HCT116 (cell line): Measurements from ENCODE around the gene CLDN1. TPM values are rescaled to one million over a fixed set of nuclear protein-coding genes. Genes with fewer than 3 reads are reported as not detected.

ENCODE experiments used
- ATAC-seq: fragments of 200-7000 bp; cut with Tn5 transposase; 2 replicates; pipeline ENCODE4 v1.9.1; 2020; ENCODE audit warnings: mild to moderate bottlenecking, moderate library complexity
- BruUV-seq: library from RNA; stranded (reverse); fragments of 400-500 nt; replicated peaks from 2 replicates; lab custom pipeline; 2021; lab: Mats Ljungman, UMichigan
- CTCF ChIA-PET: fragments of 300-600 bp; sonication (Branson Sonifier 250); formaldehyde crosslinking; loops from one replicate; lab custom pipeline; 2021; ENCODE audit warnings: antibody characterized with exemption; lab: Charles Lee
- POLR2A ChIA-PET: fragments of 300-600, 350-600 bp; sonication (Branson Sonifier 250); formaldehyde crosslinking; loops from one replicate; lab custom pipeline; 2021; ENCODE audit warnings: antibody characterized with exemption; lab: Charles Lee
- RAD21 ChIA-PET, 2 experiments: fragments of 300-600 bp; sonication (Branson Sonifier 250); formaldehyde crosslinking; loops; one replicate each; lab custom pipeline; 2023; ENCODE audit warnings: low total read pairs in 2 of 2; ENCODE audit not compliant: uncharacterized antibody in 2 of 2, unreplicated experiment in 2 of 2, low non-redundant PET in 1 of 2; lab: Charles Lee
- DNase-seq: peaks from one replicate; pipeline ENCODE4 v3.0.0-alpha.2; 2010; ENCODE audit warnings: low read depth, low spot score
- H2AFZ ChIP-seq: fragments of 200-600 bp; shearing (Covaris generic), sonication (generic); 2 replicates; pipeline ENCODE4 v1.6.1; 2017; ENCODE audit warnings: low read depth, mixed run types, mixed read lengths, antibody characterized with exemption, low read length; ENCODE audit not compliant: poor library complexity, severe bottlenecking
- H3K27ac ChIP-seq: 2 replicates; pipeline ENCODE4 v1.5.1; 2012; ENCODE audit warnings: low read depth, low read length
- H3K27me3 ChIP-seq: fragments of 200-600 bp; sonication (generic); 2 replicates; pipeline ENCODE4 v1.6.1; 2016; ENCODE audit warnings: mixed run types, low read length, mixed read lengths; ENCODE audit not compliant: insufficient read depth
- H3K36me3 ChIP-seq, 2 experiments: fragments of 200-500 bp in 1 of 2; fragments of 200-600 bp in 1 of 2; sonication (Bioruptor generic) in 1 of 2; sonication (generic) in 1 of 2; 2 replicates each; pipeline versions ENCODE4 v1.5.1 to v1.6.1; 2014 to 2016; ENCODE audit warnings: low read length in 2 of 2, inconsistent platforms in 1 of 2, mixed read lengths in 1 of 2, mixed run types in 1 of 2; ENCODE audit not compliant: insufficient read depth in 2 of 2, control insufficient read depth in 1 of 2
- H3K4me1 ChIP-seq, 2 experiments: fragments of 200-600 bp in 1 of 2; sonication (generic) in 1 of 2; 2 replicates each; pipeline versions ENCODE4 v1.5.1 to v1.6.1; 2012 to 2017; ENCODE audit warnings: low read length in 2 of 2, inconsistent platforms in 1 of 2, mild to moderate bottlenecking in 1 of 2, mixed read lengths in 1 of 2, mixed run types in 1 of 2, moderate library complexity in 1 of 2; ENCODE audit not compliant: insufficient read depth in 2 of 2, control insufficient read depth in 1 of 2
- H3K4me2 ChIP-seq: fragments of 200-600 bp; sonication (generic); 2 replicates; pipeline ENCODE4 v1.6.1; 2017; ENCODE audit warnings: mixed run types, low read length, mixed read lengths
- H3K4me3 ChIP-seq, 2 experiments: fragments of 200-600 bp in 1 of 2; sonication (generic) in 1 of 2; replicated peaks in 1 of 2; 2 replicates each; pipeline ENCODE4 v1.5.1; 2011 to 2016; ENCODE audit warnings: low read length in 2 of 2, control low read depth in 1 of 2, low read depth in 1 of 2, mild to moderate bottlenecking in 1 of 2, mixed read lengths in 1 of 2, mixed run types in 1 of 2
- H3K79me2 ChIP-seq: fragments of 200-600 bp; sonication (generic); 2 replicates; pipeline ENCODE4 v1.6.1; 2017; ENCODE audit warnings: mild to moderate bottlenecking, mixed run types, low read length, moderate library complexity, mixed read lengths; ENCODE audit not compliant: insufficient read depth
- H3K9ac ChIP-seq: fragments of 200-600 bp; sonication (generic); 2 replicates; pipeline ENCODE4 v1.6.1; 2016; ENCODE audit warnings: low read length, mixed read lengths
- H3K9me2 ChIP-seq: fragments of 200-600 bp; sonication (generic), shearing (Covaris generic); 2 replicates; pipeline ENCODE4 v1.6.1; 2017; ENCODE audit warnings: mixed run types, mild to moderate bottlenecking, moderate library complexity; ENCODE audit not compliant: insufficient read depth
- H3K9me3 ChIP-seq, 2 experiments: fragments of 200-500 bp in 1 of 2; fragments of 200-600 bp in 1 of 2; sonication (Bioruptor generic) in 1 of 2; sonication (generic) in 1 of 2; 2 replicates each; pipeline ENCODE4 v1.6.1; 2014 to 2017; ENCODE audit warnings: low read length in 2 of 2, mixed read lengths in 2 of 2, inconsistent platforms in 1 of 2, low read depth in 1 of 2, mild to moderate bottlenecking in 1 of 2, mixed run types in 1 of 2, moderate library complexity in 1 of 2; ENCODE audit not compliant: control insufficient read depth in 1 of 2, insufficient read depth in 1 of 2
- H4K20me1 ChIP-seq: fragments of 200-600 bp; sonication (generic), shearing (Covaris generic); 2 replicates; pipeline ENCODE4 v1.6.1; 2017; ENCODE audit warnings: mixed run types, mild to moderate bottlenecking, moderate library complexity; ENCODE audit not compliant: insufficient read depth
- CEBPB ChIP-seq: IDR thresholded peaks from 2 replicates; pipeline ENCODE4 v1.6.1; 2012; ENCODE audit warnings: low read depth
- EZH2phosphoT487 ChIP-seq: fragments of 200-600 bp; IDR thresholded peaks from 2 replicates; pipeline ENCODE4 v1.6.1; 2018; ENCODE audit warnings: antibody characterized with exemption, borderline replicate concordance
- JUND ChIP-seq: IDR thresholded peaks from 2 replicates; pipeline ENCODE4 v1.6.1; 2012
- POLR2AphosphoS5 ChIP-seq: IDR thresholded peaks from 2 replicates; pipeline ENCODE4 v1.6.1; 2011; ENCODE audit warnings: mild to moderate bottlenecking, low read depth, low read length, moderate library complexity
- RAD21 ChIP-seq: IDR thresholded peaks from 2 replicates; pipeline ENCODE4 v1.6.1; 2012; ENCODE audit warnings: low read depth, mild to moderate bottlenecking
- SP1 ChIP-seq: IDR thresholded peaks from 2 replicates; pipeline ENCODE4 v1.6.1; 2012; ENCODE audit warnings: low read depth
- TCF7L2 ChIP-seq: IDR thresholded peaks from 2 replicates; pipeline ENCODE4 v1.7.0; 2011; ENCODE audit warnings: borderline replicate concordance, inconsistent platforms; ENCODE audit not compliant: insufficient read depth, insufficient read length; ENCODE audit errors: extremely low read depth
- YY1 ChIP-seq: IDR thresholded peaks from 2 replicates; pipeline ENCODE4 v1.6.1; 2011; ENCODE audit warnings: low read length, low read depth, moderate library complexity, mild to moderate bottlenecking; ENCODE audit not compliant: insufficient replicate concordance; ENCODE audit errors: extremely low read depth
- ZNF274 ChIP-seq: fragments of 200-500 bp; sonication (Bioruptor generic); IDR thresholded peaks from 2 replicates; pipeline ENCODE4 v1.6.1; 2014; ENCODE audit warnings: mild to moderate bottlenecking, low read depth, low read length, inconsistent platforms
- intact Hi-C: fragments of 100-400 bp; cut with micrococcal nuclease; formaldehyde crosslinking; loops from 2 replicates; pipeline ENCODE4 v1.10.0; 2022
- total RNA-seq: library from RNA; stranded (reverse); gene quantifications from one replicate; pipeline ENCODE4 v1.2.1, GENCODE V29; 2021; ENCODE audit not compliant: unreplicated experiment
- TF ChIP-seq, protein P1 (sequence below): IDR thresholded peaks from 2 replicates; pipeline ENCODE4 v1.6.1; 2011; ENCODE audit warnings: mild to moderate bottlenecking, low read length, moderate library complexity; ENCODE audit not compliant: insufficient replicate concordance; ENCODE audit errors: extremely low read depth
- TF ChIP-seq, protein P2 (sequence below): IDR thresholded peaks from 2 replicates; pipeline ENCODE4 v1.6.1; 2012; ENCODE audit warnings: low read depth
- TF ChIP-seq, protein P3 (sequence below), 3 experiments: fragments of 200-600 bp in 1 of 3; sonication (generic) in 1 of 3; IDR thresholded peaks in 2 of 3; conservative IDR thresholded peaks in 1 of 3; 2 replicates each; pipeline ENCODE4 v1.5.1; 2012 to 2017; ENCODE audit warnings: low read depth in 2 of 3, low read length in 2 of 3, antibody characterized with exemption in 1 of 3, borderline replicate concordance in 1 of 3, control low read depth in 1 of 3, mild to moderate bottlenecking in 1 of 3, mixed read lengths in 1 of 3, mixed run types in 1 of 3, moderate library complexity in 1 of 3; ENCODE audit not compliant: insufficient read depth in 1 of 3
- TF ChIP-seq, protein P4 (sequence below): IDR thresholded peaks from 2 replicates; pipeline ENCODE4 v1.6.1; 2012

CLDN1 gene
- total RNA-seq, 1 experiment from 2014 or later: 0.20 TPM

DNA sequence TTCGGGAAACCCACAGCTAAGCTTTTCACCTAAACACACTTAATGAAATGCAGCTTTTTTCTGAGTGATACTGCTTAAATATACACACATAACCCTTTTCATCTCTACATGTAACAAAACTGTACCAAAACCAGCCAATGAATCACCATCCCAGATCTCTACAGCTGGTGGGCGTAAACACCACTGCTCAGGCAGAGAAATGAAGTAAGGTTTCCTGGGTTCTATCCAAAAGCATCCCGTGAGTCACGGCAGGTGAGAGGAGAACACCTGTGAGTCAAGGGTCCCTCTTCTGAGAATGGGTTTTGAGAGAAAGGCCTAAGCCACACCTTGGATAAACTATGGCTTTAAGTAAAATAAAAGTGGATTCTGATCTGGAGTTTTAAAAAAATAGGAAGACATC is 2.6 kb downstream of the CLDN1 start:
- Histone ChIP-seq H3K4me2 (no peak overlapping the region), H3K9me3 (no peaks in the 10 kb centered on the region), H3K27ac (no peak overlapping the region), H3K36me3 (no peaks in the 10 kb centered on the region), H3K4me3 (no peak overlapping the region), H3K4me1 (peaks cover 0 to 10% of the 10 kb centered on the region in 2 experiments; a peak in 1 of 4 replicates), H3K9ac (no peak overlapping the region), H3K9me2 (no peaks in the 10 kb centered on the region), H3K27me3 (no peaks in the 10 kb centered on the region; the same call in 1 of the 2 replicates), H4K20me1 (no peaks in the 10 kb centered on the region), H3K79me2 (no peaks in the 10 kb centered on the region), H2AFZ (no peak overlapping the region)
- intact Hi-C loops: no loop called here
- DNase-seq (no peak), ATAC-seq (no peak)
- ChIA-PET POLR2A (no interaction called here), CTCF (no interaction called here), RAD21 (no interaction called here)
- no peak for TF ChIP-seq TCF7L2
- TF ChIP-seq YY1: no peak
- TF ChIP-seq POLR2AphosphoS5: no peak
- no peak for TF ChIP-seq CEBPB
- no peak for TF ChIP-seq ZNF274
- no peak for TF ChIP-seq JUND
- TF ChIP-seq, protein P1, sequence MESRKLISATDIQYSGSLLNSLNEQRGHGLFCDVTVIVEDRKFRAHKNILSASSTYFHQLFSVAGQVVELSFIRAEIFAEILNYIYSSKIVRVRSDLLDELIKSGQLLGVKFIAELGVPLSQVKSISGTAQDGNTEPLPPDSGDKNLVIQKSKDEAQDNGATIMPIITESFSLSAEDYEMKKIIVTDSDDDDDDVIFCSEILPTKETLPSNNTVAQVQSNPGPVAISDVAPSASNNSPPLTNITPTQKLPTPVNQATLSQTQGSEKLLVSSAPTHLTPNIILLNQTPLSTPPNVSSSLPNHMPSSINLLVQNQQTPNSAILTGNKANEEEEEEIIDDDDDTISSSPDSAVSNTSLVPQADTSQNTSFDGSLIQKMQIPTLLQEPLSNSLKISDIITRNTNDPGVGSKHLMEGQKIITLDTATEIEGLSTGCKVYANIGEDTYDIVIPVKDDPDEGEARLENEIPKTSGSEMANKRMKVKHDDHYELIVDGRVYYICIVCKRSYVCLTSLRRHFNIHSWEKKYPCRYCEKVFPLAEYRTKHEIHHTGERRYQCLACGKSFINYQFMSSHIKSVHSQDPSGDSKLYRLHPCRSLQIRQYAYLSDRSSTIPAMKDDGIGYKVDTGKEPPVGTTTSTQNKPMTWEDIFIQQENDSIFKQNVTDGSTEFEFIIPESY: no peak
- TF ChIP-seq, protein P2, sequence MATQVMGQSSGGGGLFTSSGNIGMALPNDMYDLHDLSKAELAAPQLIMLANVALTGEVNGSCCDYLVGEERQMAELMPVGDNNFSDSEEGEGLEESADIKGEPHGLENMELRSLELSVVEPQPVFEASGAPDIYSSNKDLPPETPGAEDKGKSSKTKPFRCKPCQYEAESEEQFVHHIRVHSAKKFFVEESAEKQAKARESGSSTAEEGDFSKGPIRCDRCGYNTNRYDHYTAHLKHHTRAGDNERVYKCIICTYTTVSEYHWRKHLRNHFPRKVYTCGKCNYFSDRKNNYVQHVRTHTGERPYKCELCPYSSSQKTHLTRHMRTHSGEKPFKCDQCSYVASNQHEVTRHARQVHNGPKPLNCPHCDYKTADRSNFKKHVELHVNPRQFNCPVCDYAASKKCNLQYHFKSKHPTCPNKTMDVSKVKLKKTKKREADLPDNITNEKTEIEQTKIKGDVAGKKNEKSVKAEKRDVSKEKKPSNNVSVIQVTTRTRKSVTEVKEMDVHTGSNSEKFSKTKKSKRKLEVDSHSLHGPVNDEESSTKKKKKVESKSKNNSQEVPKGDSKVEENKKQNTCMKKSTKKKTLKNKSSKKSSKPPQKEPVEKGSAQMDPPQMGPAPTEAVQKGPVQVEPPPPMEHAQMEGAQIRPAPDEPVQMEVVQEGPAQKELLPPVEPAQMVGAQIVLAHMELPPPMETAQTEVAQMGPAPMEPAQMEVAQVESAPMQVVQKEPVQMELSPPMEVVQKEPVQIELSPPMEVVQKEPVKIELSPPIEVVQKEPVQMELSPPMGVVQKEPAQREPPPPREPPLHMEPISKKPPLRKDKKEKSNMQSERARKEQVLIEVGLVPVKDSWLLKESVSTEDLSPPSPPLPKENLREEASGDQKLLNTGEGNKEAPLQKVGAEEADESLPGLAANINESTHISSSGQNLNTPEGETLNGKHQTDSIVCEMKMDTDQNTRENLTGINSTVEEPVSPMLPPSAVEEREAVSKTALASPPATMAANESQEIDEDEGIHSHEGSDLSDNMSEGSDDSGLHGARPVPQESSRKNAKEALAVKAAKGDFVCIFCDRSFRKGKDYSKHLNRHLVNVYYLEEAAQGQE: no peak
- TF ChIP-seq SP1: no peak
- TF ChIP-seq RAD21: no peak
- TF ChIP-seq, protein P3, sequence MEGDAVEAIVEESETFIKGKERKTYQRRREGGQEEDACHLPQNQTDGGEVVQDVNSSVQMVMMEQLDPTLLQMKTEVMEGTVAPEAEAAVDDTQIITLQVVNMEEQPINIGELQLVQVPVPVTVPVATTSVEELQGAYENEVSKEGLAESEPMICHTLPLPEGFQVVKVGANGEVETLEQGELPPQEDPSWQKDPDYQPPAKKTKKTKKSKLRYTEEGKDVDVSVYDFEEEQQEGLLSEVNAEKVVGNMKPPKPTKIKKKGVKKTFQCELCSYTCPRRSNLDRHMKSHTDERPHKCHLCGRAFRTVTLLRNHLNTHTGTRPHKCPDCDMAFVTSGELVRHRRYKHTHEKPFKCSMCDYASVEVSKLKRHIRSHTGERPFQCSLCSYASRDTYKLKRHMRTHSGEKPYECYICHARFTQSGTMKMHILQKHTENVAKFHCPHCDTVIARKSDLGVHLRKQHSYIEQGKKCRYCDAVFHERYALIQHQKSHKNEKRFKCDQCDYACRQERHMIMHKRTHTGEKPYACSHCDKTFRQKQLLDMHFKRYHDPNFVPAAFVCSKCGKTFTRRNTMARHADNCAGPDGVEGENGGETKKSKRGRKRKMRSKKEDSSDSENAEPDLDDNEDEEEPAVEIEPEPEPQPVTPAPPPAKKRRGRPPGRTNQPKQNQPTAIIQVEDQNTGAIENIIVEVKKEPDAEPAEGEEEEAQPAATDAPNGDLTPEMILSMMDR (IDR thresholded peaks at IDR 0.05 in 2 of 3, conservative IDR thresholded peaks at IDR 0.05 in 1 of 3; ENCODE audit: borderline replicate concordance in 1 of 3, insufficient read depth in 1 of 3, low read depth in 2 of 3, low read length in 2 of 3): no peak
- no peak for TF ChIP-seq EZH2phosphoT487
- TF ChIP-seq, protein P4, sequence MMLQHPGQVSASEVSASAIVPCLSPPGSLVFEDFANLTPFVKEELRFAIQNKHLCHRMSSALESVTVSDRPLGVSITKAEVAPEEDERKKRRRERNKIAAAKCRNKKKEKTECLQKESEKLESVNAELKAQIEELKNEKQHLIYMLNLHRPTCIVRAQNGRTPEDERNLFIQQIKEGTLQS: no peak
- no TSS peak for BruUV-seq
